Fibroblast of lung (primary cell): ENCODE data around the gene RUNX2. TPM values are rescaled to one million over a fixed set of nuclear protein-coding genes. Genes with fewer than 3 reads are reported as not detected.

Experiments used
- DNase-seq, 2 donors: peaks; one replicate each; pipeline versions ENCODE4 v3.0.0 to v3.0.0-alpha.2; 2010; ENCODE audit warnings: low read depth in 2 of 2
- H2AFZ ChIP-seq: 2 replicates; pipeline ENCODE4 v1.5.1; 2012; ENCODE audit warnings: low read length, control low read depth, inconsistent platforms
- H3K27ac ChIP-seq: 2 replicates; pipeline ENCODE4 v1.5.1; 2011; ENCODE audit warnings: low read length, control low read depth; ENCODE audit not compliant: insufficient read depth
- H3K27me3 ChIP-seq: 2 replicates; pipeline ENCODE4 v1.5.1; 2011; ENCODE audit warnings: mild to moderate bottlenecking, low read length; ENCODE audit not compliant: control insufficient read depth, insufficient read depth
- H3K36me3 ChIP-seq: 2 replicates; pipeline ENCODE4 v1.5.1; 2011; ENCODE audit warnings: low read length; ENCODE audit not compliant: control insufficient read depth, insufficient read depth
- H3K4me1 ChIP-seq: 2 replicates; pipeline ENCODE4 v1.5.1; 2011; ENCODE audit warnings: low read length; ENCODE audit not compliant: control insufficient read depth, insufficient read depth; ENCODE audit errors: extremely low read depth
- H3K4me2 ChIP-seq: 2 replicates; pipeline ENCODE4 v1.5.1; 2011; ENCODE audit warnings: low read length, control low read depth; ENCODE audit not compliant: insufficient read depth; ENCODE audit errors: extremely low read depth
- H3K4me3 ChIP-seq, 4 experiments: fragments of 200-600 bp in 1 of 4; sonication (generic) in 1 of 4; replicated peaks in 1 of 4; 2 replicates each; pipeline ENCODE4 v1.5.1; 2011 to 2016; ENCODE audit warnings: low read length in 4 of 4, low read depth in 3 of 4, mild to moderate bottlenecking in 3 of 4, control low read depth in 2 of 4, inconsistent platforms in 1 of 4, mixed read lengths in 1 of 4; ENCODE audit not compliant: insufficient read depth in 1 of 4; ENCODE audit errors: control extremely low read depth in 1 of 4
- H3K79me2 ChIP-seq: 2 replicates; pipeline ENCODE4 v1.5.1; 2012; ENCODE audit warnings: mild to moderate bottlenecking, low read length, inconsistent platforms; ENCODE audit not compliant: control insufficient read depth, insufficient read depth
- H3K9ac ChIP-seq: 2 replicates; pipeline ENCODE4 v1.5.1; 2011; ENCODE audit warnings: mild to moderate bottlenecking, low read length, control low read depth; ENCODE audit not compliant: insufficient read depth
- H3K9me3 ChIP-seq: 2 replicates; pipeline ENCODE4 v1.5.1; 2012; ENCODE audit warnings: low read depth, low read length; ENCODE audit not compliant: control insufficient read depth, insufficient read depth
- H4K20me1 ChIP-seq: 2 replicates; pipeline ENCODE4 v1.5.1; 2011; ENCODE audit warnings: low read length; ENCODE audit not compliant: control insufficient read depth, insufficient read depth; ENCODE audit errors: extremely low read depth
- EZH2 ChIP-seq: IDR thresholded peaks from 2 replicates; pipeline ENCODE4 v1.5.1; 2012; ENCODE audit warnings: low read length, control low read depth, mild to moderate bottlenecking; ENCODE audit errors: missing control alignments
- polyA plus RNA-seq, 2 donors: library from polyadenylated mRNA; depleted of rRNA in 1 of 2; stranded (reverse) in 1 of 2; unstranded in 1 of 2; fragments of >200 nt; gene quantifications; 2 replicates each; pipeline ENCODE4 v1.2.1, GENCODE V29; 2011 to 2012; ENCODE audit warnings: missing spikeins in 1 of 2
- total RNA-seq: library from RNA; depleted of rRNA; stranded (reverse); fragments of >200 nt; gene quantifications from 2 replicates; pipeline ENCODE4 v1.2.1, GENCODE V29; 2014
- TF ChIP-seq, protein P1 (sequence below), 2 donors: IDR thresholded peaks in 1 of 2; conservative IDR thresholded peaks in 1 of 2; 1 replicate in 1 of 2; 2 replicates in 1 of 2; pipeline ENCODE4 v1.5.1; 2011 to 2012; ENCODE audit warnings: low read length in 2 of 2, control low read depth in 1 of 2, inconsistent platforms in 1 of 2, low read depth in 1 of 2, mild to moderate bottlenecking in 1 of 2

The RUNX2 gene
- total and polyA plus RNA-seq, 2 donors (not counting 1 experiment from before 2014, with no cell fraction given) = 2.5 to 4.5 TPM

DNA sequence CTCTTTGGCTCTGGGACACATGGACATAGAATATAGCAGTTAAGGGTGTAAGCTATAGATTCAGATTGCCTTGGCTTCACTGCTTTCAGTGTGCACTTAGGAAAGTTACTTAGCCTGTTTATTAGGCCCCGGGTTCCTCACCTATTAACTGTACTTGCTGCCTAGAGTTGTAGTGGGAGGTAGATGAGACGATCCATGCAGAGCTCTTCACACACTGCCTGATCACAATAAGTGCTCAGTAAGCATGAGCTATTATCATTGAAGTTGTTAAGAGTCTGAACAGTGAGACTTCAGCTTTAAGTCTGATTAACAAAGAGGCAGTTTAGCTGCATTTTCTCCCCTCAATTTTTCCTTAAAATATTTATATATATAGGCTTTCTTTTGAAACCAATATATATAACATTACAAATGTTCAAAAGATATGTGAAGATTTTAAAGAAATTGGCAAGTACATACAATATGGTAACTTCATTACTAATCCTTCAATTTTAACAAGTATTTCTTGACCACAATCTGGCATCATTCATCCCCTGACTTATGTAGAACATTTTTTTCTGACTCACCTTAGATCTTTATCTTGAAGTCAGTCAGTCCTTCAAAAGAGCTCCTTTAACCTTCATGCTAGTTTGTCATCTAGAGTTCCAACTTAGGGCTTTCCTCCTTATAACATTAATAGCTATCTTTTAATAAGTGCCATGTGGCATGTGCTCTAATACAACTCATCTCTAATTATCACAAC is 70.1 kb downstream of the RUNX2 start:
- no peaks in the 10 kb centered on the region for H3K9me3 ChIP-seq
- no peaks in the 10 kb centered on the region for H3K4me1 ChIP-seq
- no peak overlapping the region for H3K4me2 ChIP-seq
- H3K79me2 ChIP-seq = no peaks in the 10 kb centered on the region
- H3K27me3 ChIP-seq = no peaks in the 10 kb centered on the region
- H4K20me1 ChIP-seq = no peaks in the 10 kb centered on the region
- TF ChIP-seq EZH2 = no peak
- TF ChIP-seq, protein P1, sequence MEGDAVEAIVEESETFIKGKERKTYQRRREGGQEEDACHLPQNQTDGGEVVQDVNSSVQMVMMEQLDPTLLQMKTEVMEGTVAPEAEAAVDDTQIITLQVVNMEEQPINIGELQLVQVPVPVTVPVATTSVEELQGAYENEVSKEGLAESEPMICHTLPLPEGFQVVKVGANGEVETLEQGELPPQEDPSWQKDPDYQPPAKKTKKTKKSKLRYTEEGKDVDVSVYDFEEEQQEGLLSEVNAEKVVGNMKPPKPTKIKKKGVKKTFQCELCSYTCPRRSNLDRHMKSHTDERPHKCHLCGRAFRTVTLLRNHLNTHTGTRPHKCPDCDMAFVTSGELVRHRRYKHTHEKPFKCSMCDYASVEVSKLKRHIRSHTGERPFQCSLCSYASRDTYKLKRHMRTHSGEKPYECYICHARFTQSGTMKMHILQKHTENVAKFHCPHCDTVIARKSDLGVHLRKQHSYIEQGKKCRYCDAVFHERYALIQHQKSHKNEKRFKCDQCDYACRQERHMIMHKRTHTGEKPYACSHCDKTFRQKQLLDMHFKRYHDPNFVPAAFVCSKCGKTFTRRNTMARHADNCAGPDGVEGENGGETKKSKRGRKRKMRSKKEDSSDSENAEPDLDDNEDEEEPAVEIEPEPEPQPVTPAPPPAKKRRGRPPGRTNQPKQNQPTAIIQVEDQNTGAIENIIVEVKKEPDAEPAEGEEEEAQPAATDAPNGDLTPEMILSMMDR (conservative IDR thresholded peaks at IDR 0.05 in 1 of 2, IDR thresholded peaks at IDR 0.05 in 1 of 2; ENCODE audit: low read depth in 1 of 2, low read length in 2 of 2) = no peak
- no peak overlapping the region for H3K27ac ChIP-seq
- peak in 1 of 2 donors; percentile 61 for DNase-seq
- no peaks in the 10 kb centered on the region for H3K36me3 ChIP-seq
- no peak overlapping the region for H3K4me3 ChIP-seq
- no peak overlapping the region for H2AFZ ChIP-seq
- no peak overlapping the region for H3K9ac ChIP-seq

DNA sequence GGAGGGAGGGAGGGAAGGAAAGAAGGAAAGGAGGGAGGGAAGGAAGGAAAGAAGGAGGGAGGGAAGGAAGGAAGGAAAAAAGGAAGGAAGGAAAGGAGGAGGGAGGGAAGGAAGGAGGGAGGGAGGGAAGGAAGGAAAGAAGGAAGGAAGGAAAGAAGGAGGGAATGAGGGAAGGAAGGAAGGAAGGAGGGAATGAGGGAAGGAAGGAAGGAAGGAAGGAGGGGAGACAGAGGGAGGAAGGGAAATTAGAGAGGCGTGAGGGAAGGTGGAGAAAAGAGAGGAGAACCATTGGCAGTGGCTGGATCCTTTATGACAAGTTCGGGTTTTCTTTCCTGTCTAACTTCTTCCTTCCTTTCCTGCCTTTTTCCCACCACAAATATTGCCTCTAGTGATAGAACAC is 71.9 kb downstream of the RUNX2 start:
- H3K9ac ChIP-seq = no peak overlapping the region
- no peak for DNase-seq
- no peaks in the 10 kb centered on the region for H3K27me3 ChIP-seq
- H3K4me1 ChIP-seq = no peaks in the 10 kb centered on the region
- no peak overlapping the region for H3K27ac ChIP-seq
- H3K4me3 ChIP-seq = no peak overlapping the region
- H3K36me3 ChIP-seq = no peaks in the 10 kb centered on the region
- no peaks in the 10 kb centered on the region for H4K20me1 ChIP-seq
- H3K79me2 ChIP-seq = no peaks in the 10 kb centered on the region
- no peak overlapping the region for H2AFZ ChIP-seq
- no peak overlapping the region for H3K4me2 ChIP-seq
- no peak for TF ChIP-seq EZH2
- TF ChIP-seq, protein P1 (conservative IDR thresholded peaks at IDR 0.05 in 1 of 2, IDR thresholded peaks at IDR 0.05 in 1 of 2; ENCODE audit: low read depth in 1 of 2, low read length in 2 of 2) = no peak
- no peaks in the 10 kb centered on the region for H3K9me3 ChIP-seq

DNA sequence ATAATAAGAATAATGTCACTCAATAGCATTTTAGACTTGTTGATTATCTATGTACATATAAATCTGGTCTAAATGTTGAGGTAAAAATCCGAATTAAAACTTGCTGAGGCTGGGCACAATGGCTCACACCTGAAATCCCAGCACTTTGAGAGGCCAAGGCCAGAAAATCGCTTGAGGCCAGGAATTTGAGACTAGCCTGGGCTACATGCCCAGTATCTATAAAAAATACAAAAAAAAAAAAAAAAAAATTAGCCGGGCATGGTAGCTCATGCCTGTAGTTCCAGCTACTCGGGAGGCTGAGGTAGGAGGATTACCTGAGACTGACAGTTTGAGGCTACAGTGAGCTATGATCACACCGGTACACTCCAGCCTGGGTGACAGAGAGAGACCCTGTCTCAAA is 83.8 kb downstream of the RUNX2 start:
- Histone ChIP-seq H3K9me3 (no peaks in the 10 kb centered on the region), H3K4me3 (no peak overlapping the region), H3K79me2 (no peaks in the 10 kb centered on the region), H3K4me1 (no peaks in the 10 kb centered on the region), H4K20me1 (no peaks in the 10 kb centered on the region), H3K36me3 (no peaks in the 10 kb centered on the region), H2AFZ (no peak overlapping the region), H3K27me3 (no peaks in the 10 kb centered on the region), H3K4me2 (no peak overlapping the region), H3K9ac (no peak overlapping the region), H3K27ac (no peak overlapping the region)
- no peak for DNase-seq
- no peak for TF ChIP-seq EZH2
- TF ChIP-seq, protein P1 (conservative IDR thresholded peaks at IDR 0.05 in 1 of 2, IDR thresholded peaks at IDR 0.05 in 1 of 2; ENCODE audit: low read depth in 1 of 2, low read length in 2 of 2) = no peak
